ENCODE data around the gene RAB32.

The RAB32 gene

GRCh38 chr6:146594495-146594894 is 50.9 kb downstream of the RAB32 start:
- H3K4me3 ChIP-seq (ENCODE audit: low read depth, low read length), result no peak overlapping the region
- DNase-seq (ENCODE audit: low read depth), result no peak
- TF ChIP-seq, protein P1, sequence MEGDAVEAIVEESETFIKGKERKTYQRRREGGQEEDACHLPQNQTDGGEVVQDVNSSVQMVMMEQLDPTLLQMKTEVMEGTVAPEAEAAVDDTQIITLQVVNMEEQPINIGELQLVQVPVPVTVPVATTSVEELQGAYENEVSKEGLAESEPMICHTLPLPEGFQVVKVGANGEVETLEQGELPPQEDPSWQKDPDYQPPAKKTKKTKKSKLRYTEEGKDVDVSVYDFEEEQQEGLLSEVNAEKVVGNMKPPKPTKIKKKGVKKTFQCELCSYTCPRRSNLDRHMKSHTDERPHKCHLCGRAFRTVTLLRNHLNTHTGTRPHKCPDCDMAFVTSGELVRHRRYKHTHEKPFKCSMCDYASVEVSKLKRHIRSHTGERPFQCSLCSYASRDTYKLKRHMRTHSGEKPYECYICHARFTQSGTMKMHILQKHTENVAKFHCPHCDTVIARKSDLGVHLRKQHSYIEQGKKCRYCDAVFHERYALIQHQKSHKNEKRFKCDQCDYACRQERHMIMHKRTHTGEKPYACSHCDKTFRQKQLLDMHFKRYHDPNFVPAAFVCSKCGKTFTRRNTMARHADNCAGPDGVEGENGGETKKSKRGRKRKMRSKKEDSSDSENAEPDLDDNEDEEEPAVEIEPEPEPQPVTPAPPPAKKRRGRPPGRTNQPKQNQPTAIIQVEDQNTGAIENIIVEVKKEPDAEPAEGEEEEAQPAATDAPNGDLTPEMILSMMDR (conservative IDR thresholded peaks at IDR 0.05; ENCODE audit: low read depth, low read length), result no peak

GRCh38 chr6:146595972-146596731 is 52.5 kb downstream of the RAB32 start:
- TF ChIP-seq, protein P1 (conservative IDR thresholded peaks at IDR 0.05; ENCODE audit: low read depth, low read length), result no peak
- DNase-seq (ENCODE audit: low read depth), result no peak
- H3K4me3 ChIP-seq (ENCODE audit: low read depth, low read length), result no peak overlapping the region

GRCh38 chr6:146598772-146599405 is 55.3 kb downstream of the RAB32 start, which contains the start of gene ADGB:
Gene ADGB, plus strand, starts transcription at chr6:146598972. Its CDS starts 69 bp downstream, at chr6:146599041.
- peak; percentile 69 for DNase-seq (ENCODE audit: low read depth)

DNA sequence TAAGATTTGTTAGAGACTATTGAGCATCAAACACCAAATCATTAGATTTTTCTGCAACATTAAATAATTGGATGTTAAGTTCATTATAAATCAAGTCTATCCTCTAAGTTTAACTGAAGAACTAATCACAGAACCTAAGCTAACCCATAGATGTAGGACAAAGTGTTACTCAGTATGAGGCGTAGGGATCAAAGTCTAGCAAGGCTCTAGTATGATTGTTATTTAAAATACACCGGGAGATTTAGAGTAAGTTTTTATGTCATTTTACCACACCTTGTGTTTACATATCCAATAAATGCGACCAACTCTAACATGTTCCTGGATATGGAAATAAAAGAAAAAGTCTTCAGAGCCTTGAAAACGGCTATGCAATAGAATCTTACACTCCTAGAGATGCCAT is 57.7 kb downstream of the RAB32 start:
- TF ChIP-seq, protein P1 (conservative IDR thresholded peaks at IDR 0.05; ENCODE audit: low read depth, low read length), result no peak
- DNase-seq (ENCODE audit: low read depth), result no peak
- no peak overlapping the region for H3K4me3 ChIP-seq (ENCODE audit: low read depth, low read length)

More at GRCh38 chr6:146598772-146599405, 55.3 kb downstream of the RAB32 start, which contains the start of gene ADGB:
- TF ChIP-seq, protein P1 (conservative IDR thresholded peaks at IDR 0.05; ENCODE audit: low read depth, low read length), result no peak
- peak within 1 kb of the TSS; percentile 55 for H3K4me3 ChIP-seq (ENCODE audit: low read depth, low read length)

DNA sequence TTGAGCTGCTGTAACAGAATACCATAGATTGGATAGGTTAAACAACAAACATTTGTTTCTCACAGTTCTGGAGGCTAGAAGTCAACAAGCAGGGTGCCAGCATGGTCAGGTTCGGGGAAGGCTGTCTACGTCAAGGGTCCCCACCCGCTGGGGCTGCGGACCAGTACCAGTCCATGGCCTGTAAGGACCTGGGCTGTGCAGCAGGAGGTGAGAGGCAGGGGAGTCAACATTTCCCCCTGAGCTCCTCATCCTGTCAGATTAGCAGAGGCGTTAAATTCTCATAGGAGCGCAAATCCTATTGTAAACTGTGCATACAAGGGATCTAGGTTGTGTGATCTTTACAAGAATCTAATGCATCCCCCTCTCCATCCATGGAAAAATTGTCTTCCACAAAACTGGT is 58.9 kb downstream of the RAB32 start:
- H3K4me3 ChIP-seq (ENCODE audit: low read depth, low read length), result no peak overlapping the region
- no peak for DNase-seq (ENCODE audit: low read depth)
- TF ChIP-seq, protein P1 (conservative IDR thresholded peaks at IDR 0.05; ENCODE audit: low read depth, low read length), result no peak
